ENCODE measurements around the gene PLIN4. TPM values are rescaled to one million over a fixed set of nuclear protein-coding genes. Genes with fewer than 3 reads are reported as not detected.
A peak's percentile ranks its signal among the peaks of the same experiment; 100 is the strongest.

Gene PLIN4
- total and polyA plus RNA-seq, 10 donors = 0.27 to 10.2 (median 2.1) TPM

- intact Hi-C loops (cut with DNase I; ENCODE audit: low total_unique reads) = no loop called here
- no peak for TF ChIP-seq POLR2AphosphoS5 (IDR thresholded peaks at IDR 0.05)
- TF ChIP-seq POLR2A (IDR thresholded peaks at IDR 0.05) = no peak
- no peak for TF ChIP-seq CTCF (IDR thresholded peaks at IDR 0.05 in 8 of 11, conservative IDR thresholded peaks at IDR 0.05 in 3 of 11)
- Histone ChIP-seq H3K27me3 (replicated peaks in 1 of 7) (peaks cover 0 to 71% (median 7%) of the 10 kb centered on the region in 7 donors), H3K36me3 (peaks cover 0 to 12% (median 0%) of the 10 kb centered on the region in 6 donors), H3K4me3 (peak overlapping the region in 3 of 8 donors; percentile 24 to 59 (median 24)), H3K27ac (peak overlapping the region in 6 of 8 donors; percentile 80 to 95 (median 88)), H3K9me3 (peaks cover 0 to 12% (median 9%) of the 10 kb centered on the region in 8 donors), H3K4me1 (peaks cover 7 to 93% (median 61%) of the 10 kb centered on the region in 6 donors)
- WGBS, 5 donors = 80 to 92% (median 87%) methylated on average over 8 to 13 of the region's 13 CpGs
- peak; percentile 79 for DNase-seq
These were observed 20.3 kb upstream of the PLIN4 start for GRCh38 chr19:4538601-4538954.

GRCh38 chr19:4537953-4538600 lies 19.8 kb upstream of the PLIN4 start:
- no peak for DNase-seq
- peaks cover 0 to 12% (median 9%) of the 10 kb centered on the region in 8 donors for H3K9me3 ChIP-seq
- peaks cover 0 to 67% (median 7%) of the 10 kb centered on the region in 7 donors for H3K27me3 ChIP-seq (replicated peaks in 1 of 7)
- 67 to 79% (median 76%) methylated on average over 17 to 27 of the region's 27 CpGs for WGBS, 5 donors
- intact Hi-C loops (cut with DNase I; ENCODE audit: low total_unique reads) = no loop called here
- peak overlapping the region in 3 of 8 donors; percentile 24 to 59 (median 24) for H3K4me3 ChIP-seq
- peaks cover 0 to 8% (median 0%) of the 10 kb centered on the region in 6 donors for H3K36me3 ChIP-seq
- H3K27ac ChIP-seq = peak overlapping the region in 6 of 8 donors; percentile 80 to 95 (median 88)
- peaks cover 7 to 88% (median 59%) of the 10 kb centered on the region in 6 donors for H3K4me1 ChIP-seq
- TF ChIP-seq CTCF (IDR thresholded peaks at IDR 0.05 in 8 of 11, conservative IDR thresholded peaks at IDR 0.05 in 3 of 11) (no peak), POLR2AphosphoS5 (IDR thresholded peaks at IDR 0.05) (peak in 1 of 3 donors; percentile 43)

GRCh38 chr19:4536798-4537197 lies 18.5 kb upstream of the PLIN4 start:
- peaks cover 0 to 12% (median 9%) of the 10 kb centered on the region in 8 donors for H3K9me3 ChIP-seq
- H3K4me1 ChIP-seq = peaks cover 7 to 75% (median 52%) of the 10 kb centered on the region in 6 donors
- 59 to 85% (median 76%) methylated on average over 4 to 5 of the region's 5 CpGs for WGBS, 5 donors
- peaks cover 0 to 62% (median 7%) of the 10 kb centered on the region in 7 donors for H3K27me3 ChIP-seq (replicated peaks in 1 of 7)
- H3K36me3 ChIP-seq = peaks cover 0 to 8% (median 0%) of the 10 kb centered on the region in 6 donors
- H3K4me3 ChIP-seq = peak overlapping the region in 1 of 8 donors; percentile 4
- H3K27ac ChIP-seq = peak overlapping the region in 1 of 8 donors; percentile 95
- intact Hi-C loops (cut with DNase I; ENCODE audit: low total_unique reads) = no loop called here
- TF ChIP-seq CTCF (IDR thresholded peaks at IDR 0.05 in 8 of 11, conservative IDR thresholded peaks at IDR 0.05 in 3 of 11) (no peak), POLR2A (IDR thresholded peaks at IDR 0.05) (no peak), POLR2AphosphoS5 (IDR thresholded peaks at IDR 0.05) (no peak)
- DNase-seq = no peak
